K562 (cell line): ENCODE measurements around the gene JMJD1C. TPM values are rescaled to one million over a fixed set of nuclear protein-coding genes. Genes with fewer than 3 reads are reported as not detected.
"Not testable (repeated sequence)": the region's sequence is repeated elsewhere in the genome, so short reads cannot be mapped to it uniquely, and the experiment has no call there.

ENCODE experiments used
- ATAC-seq: fragments of 200-7000 bp; cut with Tn5 transposase; 3 replicates; pipeline ENCODE4 v1.9.1; 2020; ENCODE audit warnings: moderate library complexity
- BruUV-seq: library from RNA; stranded (reverse); fragments of 400-500 nt; replicated peaks from 2 replicates; lab custom pipeline; 2021; lab: Mats Ljungman, UMichigan
- CTCF ChIA-PET: fragments of 300-600 bp; formaldehyde crosslinking; extraction: SDS; loops from one replicate; lab custom pipeline; 2021; ENCODE audit warnings: low intra/inter-chr PET ratio; lab: Yijun Ruan, JAX
- POLR2A ChIA-PET: fragments of 300-600, 350-650 bp; sonication (Branson Sonifier 250); formaldehyde crosslinking; extraction: SDS; loops from one replicate; lab custom pipeline; 2021; ENCODE audit warnings: antibody characterized with exemption, inconsistent platforms; lab: Yijun Ruan, JAX
- DNase-seq, 4 experiments: peaks; one replicate each; pipeline versions ENCODE4 v3.0.0 to v3.0.0-alpha.2; 2011 to 2018; ENCODE audit warnings: low spot score in 3 of 4, mixed read lengths in 3 of 4; ENCODE audit errors: extremely low read depth in 1 of 4
- FAIRE-seq: peaks from 2 replicates; lab custom pipeline; 2011; peaks lifted over from hg19 to GRCh38; lab: Jason Lieb, UNC
- H2AFZ ChIP-seq: 2 replicates; pipeline ENCODE4 v1.6.0; 2011; ENCODE audit warnings: low read depth, low read length, control low read depth, inconsistent platforms
- H3K27ac ChIP-seq: fragments of 200-600 bp; 3 replicates; pipeline ENCODE4 v1.8.0; 2011; ENCODE audit warnings: low read depth, mild to moderate bottlenecking, control low read depth, inconsistent platforms, low read length, moderate library complexity, mixed read lengths; ENCODE audit errors: extremely low read depth
- H3K27me3 ChIP-seq, 2 experiments: fragments of 300-600 bp in 1 of 2; 2 replicates in 1 of 2; 3 replicates in 1 of 2; pipeline versions ENCODE4 v1.6.0 to v1.8.0; 2011; ENCODE audit warnings: inconsistent platforms in 2 of 2, low read length in 2 of 2, mild to moderate bottlenecking in 1 of 2, mixed read lengths in 1 of 2, moderate library complexity in 1 of 2; ENCODE audit not compliant: control insufficient read depth in 2 of 2, insufficient read depth in 2 of 2
- H3K36me3 ChIP-seq: fragments of 300-600 bp; 3 replicates; pipeline ENCODE4 v1.8.0; 2011; ENCODE audit warnings: mild to moderate bottlenecking, low read length, inconsistent platforms; ENCODE audit not compliant: control insufficient read depth, insufficient read depth
- H3K4me1 ChIP-seq, 2 experiments: fragments of 200-600 bp in 1 of 2; replicated peaks in 1 of 2; 2 replicates in 1 of 2; 3 replicates in 1 of 2; pipeline versions ENCODE4 v1.5.1 to v1.8.0; 2011; ENCODE audit warnings: inconsistent platforms in 2 of 2, low read length in 2 of 2, mild to moderate bottlenecking in 1 of 2, mixed read lengths in 1 of 2, moderate library complexity in 1 of 2; ENCODE audit not compliant: control insufficient read depth in 2 of 2, insufficient read depth in 2 of 2
- H3K4me2 ChIP-seq: 2 replicates; pipeline ENCODE4 v1.6.1; 2011; ENCODE audit warnings: low read length, control low read depth, inconsistent platforms, mixed read lengths; ENCODE audit not compliant: insufficient read depth
- H3K4me3 ChIP-seq: fragments of 200-600 bp; sonication (generic), shearing (Covaris generic); 2 replicates; pipeline ENCODE4 v1.5.1; 2016; ENCODE audit warnings: control low read depth, inconsistent platforms
- H3K79me2 ChIP-seq: fragments of 200-600 bp; 3 replicates; pipeline ENCODE4 v1.8.0; 2011; ENCODE audit warnings: low read length, inconsistent platforms; ENCODE audit not compliant: control insufficient read depth, insufficient read depth
- H3K9ac ChIP-seq, 2 experiments: 2 replicates each; pipeline versions ENCODE4 v1.6.0 to v1.6.1; 2011; ENCODE audit warnings: low read depth in 2 of 2, low read length in 2 of 2, control low read depth in 1 of 2, inconsistent platforms in 1 of 2, mild to moderate bottlenecking in 1 of 2, mixed read lengths in 1 of 2; ENCODE audit not compliant: insufficient read depth in 1 of 2
- H3K9me1 ChIP-seq: one replicate; pipeline ENCODE4 v1.6.0; 2011; ENCODE audit warnings: inconsistent platforms, mild to moderate bottlenecking, low read length, moderate library complexity; ENCODE audit not compliant: control insufficient read depth, insufficient read depth
- H3K9me3 ChIP-seq: replicated peaks from 2 replicates; pipeline ENCODE4 v1.5.1; 2011; ENCODE audit warnings: low read depth, low read length, inconsistent platforms; ENCODE audit not compliant: control insufficient read depth, insufficient read depth
- H4K20me1 ChIP-seq: replicated peaks from 2 replicates; pipeline ENCODE4 v1.6.1; 2011; ENCODE audit warnings: low read length, inconsistent platforms, mixed read lengths; ENCODE audit not compliant: control insufficient read depth, insufficient read depth
- ATF1 ChIP-seq, 2 experiments: fragments of 450-650 bp in 1 of 2; IDR thresholded peaks; 2 replicates each; pipeline ENCODE4 v1.6.1; 2016; ENCODE audit warnings: missing compliant biosample characterization in 1 of 2, missing genetic modification characterization in 1 of 2
- MLX ChIP-seq, 2 experiments: fragments of 450-650 bp in 1 of 2; sonication (generic) in 1 of 2; formaldehyde crosslinking; conservative IDR thresholded peaks; 2 replicates each; pipeline versions ENCODE4 v1.4.0 to v1.8.1; 2020 to 2022; ENCODE audit warnings: mild to moderate bottlenecking in 1 of 2, missing genetic modification reagents in 1 of 2
- MXD1 ChIP-seq: fragments of 250-450 bp; sonication (Bioruptor Pico); IDR thresholded peaks from 2 replicates; pipeline ENCODE4 v1.8.0; 2021; ENCODE audit warnings: borderline replicate concordance, mild to moderate bottlenecking, moderate library complexity; ENCODE audit not compliant: poor library complexity, severe bottlenecking
- PHF20 ChIP-seq: fragments of 450-650 bp; IDR thresholded peaks from 2 replicates; pipeline ENCODE4 v1.6.1; 2018; ENCODE audit not compliant: partially characterized antibody
- SETDB1 ChIP-seq: IDR thresholded peaks from one replicate; pipeline ENCODE4 v1.6.1; 2012; ENCODE audit warnings: low read length, control low read depth, inconsistent platforms
- SMARCA5 ChIP-seq: fragments of 450-650 bp; IDR thresholded peaks from 2 replicates; pipeline ENCODE4 v1.6.1; 2016
- ZFX ChIP-seq: sonication (generic); formaldehyde crosslinking; IDR thresholded peaks from 2 replicates; pipeline ENCODE4 v1.8.0; 2022; ENCODE audit warnings: mild to moderate bottlenecking, missing genetic modification reagents, moderate library complexity
- ZKSCAN8 ChIP-seq: fragments of 200-800 bp; sonication (Bioruptor generic); IDR thresholded peaks from 2 replicates; pipeline ENCODE4 v1.6.1; 2016; ENCODE audit warnings: missing genetic modification characterization, missing compliant biosample characterization
- ZNF780A ChIP-seq: fragments of 250-450 bp; sonication (Bioruptor Pico); IDR thresholded peaks from 2 replicates; pipeline ENCODE4 v1.5.0; 2021; ENCODE audit warnings: mild to moderate bottlenecking
- WGBS: fragments of 100-300 bp; shearing (Covaris generic); methylation state at CpG from one replicate; pipeline ENCODE4 v1.1.6; 2016; ENCODE audit warnings: low coverage, mixed read lengths; ENCODE audit not compliant: insufficient coverage; ENCODE audit errors: missing lambda C conversion rate; 5-methylcytosine and 5-hydroxymethylcytosine counted together
- in situ Hi-C: fragments of 300-500 bp; cut with MboI; formaldehyde crosslinking; loops from 4 replicates; pipeline ENCODE4 v1.15.0; 2018; ENCODE audit warnings: inconsistent platforms, mixed read lengths
- intact Hi-C: fragments of 100-400 bp; cut with micrococcal nuclease; formaldehyde crosslinking; loops from 2 replicates; pipeline ENCODE4 v1.14.2; 2022
- polyA plus RNA-seq, 8 experiments: library from polyadenylated mRNA; depleted of rRNA in 4 of 8; stranded (reverse) in 5 of 8; unstranded in 3 of 8; fragments of >200 nt; fragmentation: Nextera tagmentation in 2 of 8; fragmentation: Illumina TruSeq in 1 of 8; extraction: Ambion mirVana in 2 of 8; extraction: Trizol in 1 of 8; gene quantifications; 2 replicates each; pipeline versions ENCODE4 v1.2.1 to v1.2.3, GENCODE V29; 2011 to 2014; ENCODE audit warnings: inconsistent platforms in 1 of 8, missing spikeins in 1 of 8
- total RNA-seq, 7 experiments: library from RNA; depleted of rRNA in 6 of 7; stranded (reverse); fragments of >200 nt in 6 of 7; fragmentation: Illumina TruSeq in 2 of 7; extraction: Trizol in 2 of 7; gene quantifications; 2 replicates each; pipeline versions ENCODE4 v1.2.1 to v1.2.3, GENCODE V29; 2011 to 2021; ENCODE audit warnings: low replicate concordance in 1 of 7

Gene JMJD1C
- total and polyA plus RNA-seq, 9 of the 15 experiments (the other 6 are each of a cell fraction or from before 2014, with no cell fraction given): 25.3 to 68.0 (median 47.2) TPM

DNA sequence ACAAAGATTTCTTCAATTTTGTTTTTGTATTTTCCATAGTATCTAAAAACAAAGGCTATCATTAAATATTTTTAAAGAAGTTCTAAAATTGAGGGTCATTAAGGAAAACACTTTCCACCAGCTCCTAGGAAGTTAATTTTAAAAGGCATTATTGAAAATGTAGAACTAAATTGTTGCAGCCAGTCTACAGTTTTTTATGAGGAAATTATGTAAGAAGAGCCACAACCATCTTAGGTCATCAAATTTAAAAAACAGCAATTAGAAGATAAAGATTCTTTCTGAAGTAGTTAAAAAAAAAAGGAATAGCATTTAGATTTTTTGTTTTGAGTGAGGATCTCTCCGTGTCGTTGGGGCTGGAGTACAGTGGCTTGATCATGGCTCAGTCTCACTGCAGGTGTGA, 171.0 kb downstream of the JMJD1C start (continued):
- no peak for TF ChIP-seq MXD1
- TF ChIP-seq SETDB1: no peak

- H2AFZ ChIP-seq, H3K27ac ChIP-seq, ATAC-seq, BruUV-seq, intact Hi-C loops, H3K9ac ChIP-seq, H3K27me3 ChIP-seq, H4K20me1 ChIP-seq, DNase-seq, FAIRE-seq, H3K4me2 ChIP-seq, H3K9me3 ChIP-seq, H3K4me1 ChIP-seq, CTCF ChIA-PET, H3K36me3 ChIP-seq, H3K4me3 ChIP-seq, H3K9me1 ChIP-seq, in situ Hi-C loops: not testable (repeated sequence)
- 76% methylated on average over 4 of the region's 4 CpGs for WGBS
- POLR2A ChIA-PET: interaction anchor here (1.0 to 1.2 kb wide), 2 partner anchors 10 to 17 kb away, joined by 3 read pairs; no protein-coding TSS in a partner anchor
- H3K79me2 ChIP-seq: peaks cover 12% of the 10 kb centered on the region; the same call in 1 of the 3 replicates
Observed at GRCh38 chr10:63292847-63293246, 172.9 kb downstream of the JMJD1C start.

- H4K20me1 ChIP-seq: no peaks in the 10 kb centered on the region
- POLR2A ChIA-PET: interaction anchor here (1.0 kb wide), 1 partner anchor 15 kb away, joined by 3 read pairs; no protein-coding TSS in a partner anchor
- intact Hi-C loops (no loop called here), in situ Hi-C loops (no loop called here)
- no peak overlapping the region for H2AFZ ChIP-seq
- no peak overlapping the region for H3K4me2 ChIP-seq
- H3K36me3 ChIP-seq: no peaks in the 10 kb centered on the region
- no peak for DNase-seq
- H3K27ac ChIP-seq: no peak overlapping the region
- BruUV-seq: no TSS peak
- no peak overlapping the region for H3K9ac ChIP-seq
- no peaks in the 10 kb centered on the region for H3K9me3 ChIP-seq
- ATAC-seq: no peak
- CTCF ChIA-PET: no interaction called here
- H3K9me1 ChIP-seq: no peaks in the 10 kb centered on the region
- H3K4me1 ChIP-seq: peaks cover 0 to 6% of the 10 kb centered on the region in 2 experiments; a peak in 2 of 5 replicates
- 100% methylated on average over 1 of the region's 1 CpG for WGBS
- TF ChIP-seq ZKSCAN8 (CRISPR knock-in tag) (no peak), PHF20 (no peak), ATF1 (CRISPR knock-in tag; IDR thresholded peaks at IDR 0.05) (no peak), ATF1 (tag; IDR thresholded peaks at IDR 0.05) (no peak), ZFX (CRISPR knock-in tag) (no peak), ZNF780A (no peak), SMARCA5 (no peak), MLX (CRISPR knock-in tag; conservative IDR thresholded peaks at IDR 0.05) (no peak)
- H3K27me3 ChIP-seq: no peaks in the 10 kb centered on the region
- no peak overlapping the region for H3K4me3 ChIP-seq
- FAIRE-seq: no peak
- peaks cover 19% of the 10 kb centered on the region for H3K79me2 ChIP-seq
Observed at GRCh38 chr10:63288170-63288569, 177.6 kb downstream of the JMJD1C start.
